ENCODE results near the gene NELL1. TPM values are rescaled to one million over a fixed set of nuclear protein-coding genes. Genes with fewer than 3 reads are reported as not detected.

Gene NELL1
- total RNA-seq, 4 donors from 2014 or later, result not detected

- intact Hi-C loops (cut with DNase I; ENCODE audit: low total_unique reads), result no loop called here
- DNase-seq, result no peak
- no peak overlapping the region for H3K4me3 ChIP-seq
- H3K27ac ChIP-seq, result no peak overlapping the region
- no peaks in the 10 kb centered on the region for H3K4me1 ChIP-seq
- no peak for ATAC-seq
- in situ Hi-C loops (cut with MboI; ENCODE audit: low sequenced_read_pairs in 4 of 4), result no loop called here
- H3K9me3 ChIP-seq, result no peaks in the 10 kb centered on the region
- no peaks in the 10 kb centered on the region for H3K27me3 ChIP-seq
- H3K36me3 ChIP-seq, result no peaks in the 10 kb centered on the region
- no peak for TF ChIP-seq CTCF (IDR thresholded peaks at IDR 0.05 in 4 of 5, conservative IDR thresholded peaks at IDR 0.05 in 1 of 5)
- TF ChIP-seq POLR2A (IDR thresholded peaks at IDR 0.05), result no peak
These were observed 206.5 kb downstream of the NELL1 start for GRCh38 chr11:20875889-20876288.

- Histone ChIP-seq H3K27ac (no peak overlapping the region), H3K9me3 (no peaks in the 10 kb centered on the region), H3K4me1 (no peaks in the 10 kb centered on the region), H3K27me3 (no peaks in the 10 kb centered on the region), H3K36me3 (no peaks in the 10 kb centered on the region), H3K4me3 (no peak overlapping the region)
- TF ChIP-seq POLR2A (IDR thresholded peaks at IDR 0.05), result no peak
- no peak for TF ChIP-seq CTCF (IDR thresholded peaks at IDR 0.05 in 4 of 5, conservative IDR thresholded peaks at IDR 0.05 in 1 of 5)
- in situ Hi-C loops (cut with MboI; ENCODE audit: low sequenced_read_pairs in 4 of 4), result no loop called here
- ATAC-seq (no peak), DNase-seq (no peak)
- intact Hi-C loops (cut with DNase I; ENCODE audit: low total_unique reads), result no loop called here
These were observed 207.4 kb downstream of the NELL1 start for GRCh38 chr11:20876738-20877137.

- no peaks in the 10 kb centered on the region for H3K36me3 ChIP-seq
- no peaks in the 10 kb centered on the region for H3K9me3 ChIP-seq
- ATAC-seq (no peak), DNase-seq (no peak)
- intact Hi-C loops (cut with DNase I; ENCODE audit: low total_unique reads) (no loop called here), in situ Hi-C loops (cut with MboI; ENCODE audit: low sequenced_read_pairs in 4 of 4) (no loop called here)
- no peaks in the 10 kb centered on the region for H3K27me3 ChIP-seq
- no peak overlapping the region for H3K27ac ChIP-seq
- no peak overlapping the region for H3K4me3 ChIP-seq
- TF ChIP-seq POLR2A (IDR thresholded peaks at IDR 0.05) (no peak), CTCF (IDR thresholded peaks at IDR 0.05 in 4 of 5, conservative IDR thresholded peaks at IDR 0.05 in 1 of 5) (no peak)
- no peaks in the 10 kb centered on the region for H3K4me1 ChIP-seq
These were observed 210.7 kb downstream of the NELL1 start for GRCh38 chr11:20880094-20880493.

- intact Hi-C loops (cut with DNase I; ENCODE audit: low total_unique reads) (no loop called here), in situ Hi-C loops (cut with MboI; ENCODE audit: low sequenced_read_pairs in 4 of 4) (no loop called here)
- no peaks in the 10 kb centered on the region for H3K36me3 ChIP-seq
- H3K27me3 ChIP-seq, result no peaks in the 10 kb centered on the region
- TF ChIP-seq POLR2A (IDR thresholded peaks at IDR 0.05) (no peak), CTCF (IDR thresholded peaks at IDR 0.05 in 4 of 5, conservative IDR thresholded peaks at IDR 0.05 in 1 of 5) (no peak)
- no peaks in the 10 kb centered on the region for H3K4me1 ChIP-seq
- no peak for DNase-seq
- no peak overlapping the region for H3K27ac ChIP-seq
- H3K9me3 ChIP-seq, result no peaks in the 10 kb centered on the region
- H3K4me3 ChIP-seq, result no peak overlapping the region
- ATAC-seq, result no peak
These were observed 212.1 kb downstream of the NELL1 start for GRCh38 chr11:20881328-20882079.

GRCh38 chr11:20887137-20887536 is 217.8 kb downstream of the NELL1 start:
- H3K27me3 ChIP-seq, result no peaks in the 10 kb centered on the region
- ATAC-seq (no peak), DNase-seq (no peak)
- H3K4me3 ChIP-seq, result no peak overlapping the region
- intact Hi-C loops (cut with DNase I; ENCODE audit: low total_unique reads), result no loop called here
- no peak overlapping the region for H3K27ac ChIP-seq
- TF ChIP-seq CTCF (IDR thresholded peaks at IDR 0.05 in 4 of 5, conservative IDR thresholded peaks at IDR 0.05 in 1 of 5) (no peak), POLR2A (IDR thresholded peaks at IDR 0.05) (no peak)
- no peaks in the 10 kb centered on the region for H3K9me3 ChIP-seq
- in situ Hi-C loops (cut with MboI; ENCODE audit: low sequenced_read_pairs in 4 of 4), result no loop called here
- H3K4me1 ChIP-seq, result no peaks in the 10 kb centered on the region
- H3K36me3 ChIP-seq, result no peaks in the 10 kb centered on the region
